Large intestine (tissue), 12 donors: Measurements from ENCODE around the gene PRR32. TPM values are rescaled to one million over a fixed set of nuclear protein-coding genes. Genes with fewer than 3 reads are reported as not detected.
"Not testable (repeated sequence)": the region's sequence is repeated elsewhere in the genome, so short reads cannot be mapped to it uniquely, and the experiment has no call there.

ENCODE experiments used
- DNase-seq, 2 donors: peaks; one replicate each; pipeline versions ENCODE4 v3.0.0 to v3.0.0-alpha.2; 2013
- H3K27ac ChIP-seq: one replicate; pipeline ENCODE4 v1.5.1; 2013; ENCODE audit warnings: low read length
- H3K27me3 ChIP-seq: 2 replicates; pipeline ENCODE4 v1.6.1; 2013; ENCODE audit warnings: low read length; ENCODE audit not compliant: control insufficient read depth, insufficient read depth
- H3K36me3 ChIP-seq: 2 replicates; pipeline ENCODE4 v1.6.1; 2013; ENCODE audit warnings: low read length; ENCODE audit not compliant: control insufficient read depth, insufficient read depth
- H3K4me1 ChIP-seq: one replicate; pipeline ENCODE4 v1.6.1; 2013; ENCODE audit warnings: low read length; ENCODE audit not compliant: control insufficient read depth, insufficient read depth
- H3K4me3 ChIP-seq: one replicate; pipeline ENCODE4 v1.5.1; 2013; ENCODE audit warnings: low read length
- H3K9me3 ChIP-seq: one replicate; pipeline ENCODE4 v1.6.1; 2013; ENCODE audit warnings: mild to moderate bottlenecking, low read depth, low read length, moderate library complexity; ENCODE audit not compliant: control insufficient read depth
- WGBS: methylation state at CpG from one replicate; pipeline ENCODE4 v1.1.5; 2013; ENCODE audit warnings: low lambda C conversion rate; ENCODE audit not compliant: insufficient coverage; 5-methylcytosine and 5-hydroxymethylcytosine counted together
- long read RNA-seq, 11 donors: transcript quantifications; one replicate each; lab custom pipeline, GENCODE V29; 2026
- polyA plus RNA-seq: library from polyadenylated mRNA; unstranded; fragments of 120-200 nt; gene quantifications from one replicate; pipeline ENCODE4 v1.2.1, GENCODE V29; 2013

Gene PRR32, protein sequence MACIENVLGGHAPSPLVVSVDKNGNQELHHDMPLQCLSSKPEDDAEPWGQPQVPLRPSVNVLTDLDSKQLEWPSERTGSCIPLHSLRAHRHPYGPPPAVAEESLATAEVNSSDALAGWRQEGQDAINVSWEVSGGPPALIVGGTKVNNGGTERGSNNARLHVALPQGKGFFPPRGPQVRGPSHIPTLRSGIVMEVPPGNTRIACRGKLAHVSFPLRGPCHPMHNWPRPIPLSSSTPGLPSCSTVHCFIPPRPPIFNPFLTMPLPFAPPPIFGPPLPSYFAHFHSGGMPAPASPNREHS
- 0.18 TPM for polyA plus RNA-seq
- long read RNA-seq, donor 1 = 0 reads
- long read RNA-seq, donor 2 = 0 reads
- long read RNA-seq, donor 3 = 0 reads
- long read RNA-seq, donor 4 = 0 reads
- long read RNA-seq, donor 5 = 0 reads
- long read RNA-seq, donor 6 = 0 reads
- long read RNA-seq, donor 7 = 0 reads
- long read RNA-seq, donor 8, partial matches to known transcripts = 0 of 1 reads
- long read RNA-seq, donor 8, other reads (novel, unspliced or antisense) = 0 of 1 reads
- long read RNA-seq, donor 9 = 0 reads
- long read RNA-seq, donor 10 = 0 reads
- long read RNA-seq, donor 11 = 0 reads

DNA sequence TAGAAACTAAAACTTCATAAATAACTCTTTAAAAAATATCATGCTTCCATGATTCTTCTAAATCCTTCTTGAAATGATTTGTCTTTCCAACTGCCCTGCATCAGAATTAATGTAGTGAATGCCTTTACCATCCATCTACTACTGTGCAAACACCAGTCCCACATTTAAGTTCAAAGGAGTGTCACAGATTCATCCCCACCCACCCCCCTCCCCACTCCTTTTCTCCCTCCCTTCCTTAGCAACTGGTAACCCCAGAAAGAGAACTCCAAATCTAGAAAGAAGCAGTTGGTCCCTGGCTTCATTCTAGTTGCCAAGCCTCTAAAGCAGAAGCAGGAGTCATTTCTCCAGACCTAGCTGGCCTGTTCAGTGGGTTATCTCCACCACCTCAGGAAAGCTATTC is at the start of gene PRR32:
Gene PRR32, plus strand, starts transcription at position 301 of the 400 bp plus-strand sequence. CDS start 115 bp downstream, outside the sequence.
- no peaks in the 10 kb centered on the region for H3K4me1 ChIP-seq
- H3K27ac ChIP-seq = no peak within 1 kb of the TSS
- no peak within 1 kb of the TSS for H3K4me3 ChIP-seq
- DNase-seq = no peak
- no peaks in the 10 kb centered on the region for H3K36me3 ChIP-seq
- H3K9me3 ChIP-seq = no peaks in the 10 kb centered on the region
- no peaks in the 10 kb centered on the region for H3K27me3 ChIP-seq

DNA sequence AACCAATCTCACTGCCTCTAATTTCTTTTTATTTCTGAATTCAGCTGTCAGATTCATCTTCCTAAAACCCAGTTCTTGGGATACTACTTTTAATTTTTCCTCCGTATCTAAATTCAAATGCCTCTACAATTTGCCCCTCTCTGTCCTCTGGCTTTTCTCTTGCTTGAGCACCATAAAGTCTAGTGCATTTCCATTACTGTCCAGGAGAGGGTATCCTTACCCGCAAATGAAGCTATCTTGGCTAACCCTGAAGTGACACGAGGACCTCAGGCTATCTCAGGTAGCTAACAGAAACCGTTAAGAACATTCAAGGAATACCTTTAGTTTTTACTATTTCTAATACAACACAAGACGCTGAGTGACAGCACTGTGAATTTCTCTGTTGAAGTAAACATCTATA is 49.4 kb upstream of the PRR32 start:
- no CpG with 5 or more reads among the region's 5 CpGs for WGBS
- DNase-seq = no peak

DNA sequence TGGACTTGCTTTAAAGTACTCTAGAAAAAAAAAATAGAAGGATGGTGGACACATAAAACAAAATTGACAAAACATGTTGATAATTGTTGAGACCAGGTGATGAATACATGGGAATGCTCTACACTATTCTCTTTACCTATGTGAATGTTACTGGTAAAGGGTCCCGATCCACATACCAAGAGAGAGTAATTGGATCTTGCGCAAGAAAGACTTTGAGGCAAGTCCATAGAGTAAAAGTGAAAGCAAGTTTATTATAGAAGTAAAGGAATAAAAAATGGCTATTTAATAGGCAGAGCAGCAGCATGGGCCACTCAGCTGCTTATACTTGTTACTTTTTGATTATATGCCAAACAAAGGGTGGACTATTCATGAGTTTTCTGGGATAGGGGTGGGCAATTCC is 34.0 kb upstream of the PRR32 start:
- DNase-seq = no peak
- no peaks in the 10 kb centered on the region for H3K27me3 ChIP-seq
- no peaks in the 10 kb centered on the region for H3K9me3 ChIP-seq
- no peaks in the 10 kb centered on the region for H3K4me1 ChIP-seq
- WGBS = no CpG with 5 or more reads among the region's 2 CpGs
- H3K36me3 ChIP-seq = no peaks in the 10 kb centered on the region
- H3K4me3 ChIP-seq = no peak overlapping the region
- H3K27ac ChIP-seq = no peak overlapping the region

More for the DNA sequence above, 49.4 kb upstream of the PRR32 start:
- H3K27ac ChIP-seq = no peak overlapping the region
- H3K4me1 ChIP-seq = no peaks in the 10 kb centered on the region
- no peaks in the 10 kb centered on the region for H3K27me3 ChIP-seq
- no peaks in the 10 kb centered on the region for H3K9me3 ChIP-seq
- H3K4me3 ChIP-seq = no peak overlapping the region
- no peaks in the 10 kb centered on the region for H3K36me3 ChIP-seq

DNA sequence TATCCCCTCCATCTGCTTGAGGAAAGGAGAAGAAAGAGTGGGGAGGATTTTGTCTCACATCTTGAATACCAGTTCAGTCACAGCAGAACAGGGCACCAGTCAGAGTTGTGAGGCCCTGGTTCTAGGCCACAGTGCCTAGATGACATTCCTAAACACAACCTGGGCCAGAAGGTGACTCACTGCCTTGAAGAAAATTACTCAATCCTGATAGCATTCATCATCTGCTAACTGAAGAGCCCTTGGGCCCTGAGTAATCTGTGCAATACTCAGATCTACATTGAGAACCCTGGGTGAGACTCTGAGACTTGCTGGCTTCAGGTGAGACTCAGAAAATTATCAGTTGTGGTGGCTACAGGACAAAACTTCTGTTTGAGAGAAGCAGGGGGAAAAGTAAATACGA is 20.5 kb upstream of the PRR32 start:
- no peaks in the 10 kb centered on the region for H3K27me3 ChIP-seq
- no peak overlapping the region for H3K27ac ChIP-seq
- no CpG with 5 or more reads among the region's 1 CpG for WGBS

DNA sequence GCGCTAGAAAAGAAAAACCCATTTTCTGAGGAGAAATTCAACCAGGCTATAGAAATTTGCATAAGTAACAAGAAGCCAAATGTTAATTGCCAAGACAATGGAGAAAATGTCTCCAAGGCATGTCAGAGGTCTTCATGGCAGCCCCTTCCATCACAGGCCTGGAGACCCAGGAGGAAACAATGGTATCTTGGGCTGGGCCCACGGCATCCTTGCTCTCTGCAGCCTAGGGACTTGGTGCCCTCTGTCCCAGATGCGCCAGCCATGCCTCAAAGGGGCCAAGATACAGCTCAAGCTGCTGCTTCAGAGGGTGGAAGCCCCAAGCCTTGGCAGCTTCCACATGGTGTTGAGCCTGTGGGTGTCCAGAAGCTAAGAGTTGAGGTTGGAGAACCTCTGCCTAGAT is 12.7 kb upstream of the PRR32 start:
- WGBS = no CpG with 5 or more reads among the region's 3 CpGs
- not testable (repeated sequence) for H3K27me3 ChIP-seq, H3K36me3 ChIP-seq, DNase-seq, H3K9me3 ChIP-seq, H3K4me3 ChIP-seq, H3K27ac ChIP-seq, H3K4me1 ChIP-seq

More for the DNA sequence above, 20.5 kb upstream of the PRR32 start:
- no peak for DNase-seq
- H3K36me3 ChIP-seq = no peaks in the 10 kb centered on the region
- no peak overlapping the region for H3K4me3 ChIP-seq
- no peaks in the 10 kb centered on the region for H3K9me3 ChIP-seq
- no peaks in the 10 kb centered on the region for H3K4me1 ChIP-seq

DNA sequence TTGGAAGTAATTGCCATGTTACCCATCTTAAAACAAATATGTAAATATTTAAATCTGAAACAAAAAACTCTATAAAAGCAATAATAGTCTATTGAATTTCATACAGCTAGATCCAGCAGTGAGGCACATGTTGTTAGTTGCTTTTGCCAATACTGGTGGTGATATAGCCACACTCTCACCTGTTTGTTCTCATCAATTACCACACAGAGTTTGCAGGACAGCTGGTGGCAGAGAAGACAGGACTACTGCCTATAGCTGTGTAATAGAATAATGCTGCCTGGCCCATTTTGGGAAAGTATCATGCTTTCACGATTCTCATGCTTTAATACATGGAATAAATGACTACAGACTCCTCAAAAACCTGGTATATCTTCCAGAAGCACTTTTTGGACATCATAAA is 3.7 kb upstream of the PRR32 start:
- no peaks in the 10 kb centered on the region for H3K27me3 ChIP-seq
- no peak for DNase-seq
- H3K9me3 ChIP-seq = no peaks in the 10 kb centered on the region
- WGBS = no CpG with 5 or more reads among the region's 1 CpG
- H3K36me3 ChIP-seq = no peaks in the 10 kb centered on the region
- no peak overlapping the region for H3K27ac ChIP-seq
- no peak overlapping the region for H3K4me3 ChIP-seq
- H3K4me1 ChIP-seq = no peaks in the 10 kb centered on the region

DNA sequence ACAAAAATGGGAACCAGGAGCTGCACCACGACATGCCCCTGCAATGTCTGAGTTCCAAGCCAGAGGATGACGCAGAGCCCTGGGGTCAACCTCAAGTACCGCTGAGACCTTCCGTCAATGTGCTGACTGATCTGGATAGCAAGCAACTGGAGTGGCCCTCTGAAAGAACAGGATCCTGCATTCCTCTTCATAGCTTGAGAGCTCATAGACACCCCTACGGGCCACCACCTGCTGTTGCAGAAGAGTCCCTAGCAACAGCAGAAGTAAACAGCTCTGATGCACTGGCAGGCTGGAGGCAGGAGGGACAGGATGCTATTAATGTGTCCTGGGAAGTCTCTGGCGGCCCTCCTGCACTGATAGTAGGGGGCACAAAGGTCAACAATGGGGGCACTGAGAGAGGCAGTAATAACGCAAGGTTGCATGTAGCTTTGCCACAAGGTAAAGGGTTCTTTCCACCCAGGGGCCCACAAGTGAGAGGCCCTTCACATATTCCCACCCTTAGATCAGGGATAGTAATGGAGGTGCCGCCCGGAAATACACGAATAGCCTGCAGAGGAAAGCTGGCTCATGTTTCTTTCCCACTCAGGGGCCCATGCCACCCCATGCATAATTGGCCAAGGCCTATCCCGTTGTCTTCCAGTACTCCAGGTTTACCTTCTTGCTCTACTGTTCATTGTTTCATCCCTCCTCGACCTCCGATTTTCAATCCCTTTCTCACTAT is 1.3 kb downstream of the PRR32 start:
- WGBS = no CpG with 5 or more reads among the region's 13 CpGs
- DNase-seq = no peak
- H3K4me1 ChIP-seq = no peaks in the 10 kb centered on the region
- H3K9me3 ChIP-seq = no peaks in the 10 kb centered on the region
- H3K4me3 ChIP-seq = no peak overlapping the region
- no peak overlapping the region for H3K27ac ChIP-seq
- H3K36me3 ChIP-seq = no peaks in the 10 kb centered on the region
- H3K27me3 ChIP-seq = no peaks in the 10 kb centered on the region

DNA sequence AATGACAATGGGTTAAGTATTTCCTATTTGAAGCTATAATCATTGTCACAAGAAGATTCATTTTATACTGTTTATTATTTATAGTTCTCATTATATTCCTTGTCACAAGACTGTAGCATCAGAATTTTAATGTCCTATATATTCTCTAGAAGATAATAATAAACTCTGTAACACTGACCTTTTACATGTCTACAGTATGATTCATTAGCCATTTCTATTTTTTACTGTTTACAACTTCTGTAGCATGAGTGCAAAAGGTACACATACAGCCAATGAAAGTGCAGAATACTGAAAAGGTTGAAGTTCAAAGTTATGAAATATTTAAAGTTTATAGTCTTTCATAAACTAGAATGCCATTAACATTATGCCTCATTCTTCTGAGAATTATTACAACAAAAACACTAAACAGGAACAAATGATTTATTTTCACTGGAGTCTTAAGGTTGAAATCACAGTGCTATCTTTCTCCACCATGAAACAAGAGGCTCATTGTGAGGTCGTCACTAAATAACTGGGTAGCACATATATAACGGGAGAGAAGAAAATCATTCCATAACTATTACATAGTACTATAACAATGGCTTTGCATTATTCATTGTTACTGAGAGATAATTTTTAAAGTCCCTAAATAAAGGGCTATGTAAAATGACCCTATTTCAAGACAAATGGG is 4.9 kb downstream of the PRR32 start:
- H3K9me3 ChIP-seq = no peaks in the 10 kb centered on the region

DNA sequence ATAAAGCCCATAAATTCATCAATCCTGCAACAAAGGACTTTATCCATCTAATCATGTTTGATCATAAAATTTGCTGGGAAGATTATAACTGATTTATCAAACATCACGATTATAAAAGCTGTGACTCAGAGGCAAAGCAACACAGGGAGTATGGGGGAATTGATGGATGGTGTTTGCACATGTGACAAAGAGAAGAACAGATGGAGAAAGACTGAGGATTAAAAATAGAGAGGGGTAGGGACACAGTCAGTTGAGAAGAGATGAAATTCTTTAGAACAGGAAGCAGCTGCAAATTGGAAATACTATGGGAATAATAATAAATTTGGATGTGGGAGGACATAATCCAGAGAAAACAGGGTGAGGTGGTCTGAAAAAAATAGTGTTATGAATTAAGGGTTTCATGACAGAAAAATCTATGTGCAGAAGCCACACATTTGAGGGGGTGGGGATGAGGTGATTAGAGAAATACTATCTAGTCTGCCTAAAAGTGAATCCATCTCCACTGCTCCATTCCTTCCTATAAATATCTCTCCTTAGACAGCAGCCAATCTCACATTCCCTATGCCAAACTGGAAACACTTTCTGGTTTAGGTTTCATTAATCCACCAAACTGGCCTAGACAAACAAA is 6.2 kb downstream of the PRR32 start:
- Histone ChIP-seq H3K36me3 (no peaks in the 10 kb centered on the region), H3K27ac (no peak overlapping the region), H3K4me3 (no peak overlapping the region), H3K27me3 (no peaks in the 10 kb centered on the region), H3K4me1 (no peaks in the 10 kb centered on the region), H3K9me3 (no peaks in the 10 kb centered on the region)
- WGBS = no CpG with 5 or more reads among the region's 1 CpG
- DNase-seq = no peak

More for the DNA sequence above, 4.9 kb downstream of the PRR32 start:
- DNase-seq = no peak
- Histone ChIP-seq H3K27ac (no peak overlapping the region), H3K36me3 (no peaks in the 10 kb centered on the region), H3K4me3 (no peak overlapping the region), H3K27me3 (no peaks in the 10 kb centered on the region), H3K4me1 (no peaks in the 10 kb centered on the region)
- WGBS = 100% methylated on average over 1 of the region's 2 CpGs

DNA sequence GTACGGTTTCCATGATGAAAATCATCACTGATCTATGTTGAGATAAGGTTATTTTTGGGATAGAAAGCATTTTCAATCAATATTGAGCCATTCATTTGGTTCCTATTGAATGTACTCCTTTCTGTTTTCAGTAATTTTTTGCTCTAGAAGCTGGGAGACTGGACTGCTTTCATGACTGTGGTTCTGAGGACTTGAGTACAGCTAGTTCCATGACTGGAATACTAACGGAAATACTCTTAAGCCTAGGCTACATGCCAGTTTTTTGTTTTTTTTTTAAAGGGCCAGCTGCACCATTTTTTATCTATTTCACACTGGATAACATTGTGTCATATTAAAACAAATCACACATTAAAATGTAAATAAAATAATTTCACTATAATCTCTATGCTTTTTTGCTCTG is 16.7 kb downstream of the PRR32 start:
- Histone ChIP-seq H3K4me1 (no peaks in the 10 kb centered on the region), H3K36me3 (no peaks in the 10 kb centered on the region), H3K27me3 (no peaks in the 10 kb centered on the region), H3K9me3 (no peaks in the 10 kb centered on the region), H3K4me3 (no peak overlapping the region), H3K27ac (no peak overlapping the region)
- no CpG with 5 or more reads among the region's 2 CpGs for WGBS
- DNase-seq = no peak
